Panc1 (cell line): ENCODE measurements around the gene C9orf85.

Source experiments
- CTCF ChIP-seq: fragments of 450-650 bp; IDR thresholded peaks from 2 replicates; pipeline ENCODE4 v1.5.1; 2017; ENCODE audit warnings: mild to moderate bottlenecking
- POLR2AphosphoS5 ChIP-seq: IDR thresholded peaks from 2 replicates; pipeline ENCODE4 v1.6.1; 2012; ENCODE audit warnings: mild to moderate bottlenecking, low read depth, low read length, moderate library complexity
- TF ChIP-seq, protein P1 (sequence below), 2 experiments: IDR thresholded peaks; 2 replicates each; pipeline ENCODE4 v1.6.1; 2011 to 2012; ENCODE audit warnings: low read depth in 2 of 2, control low read depth in 1 of 2, low read length in 1 of 2, mild to moderate bottlenecking in 1 of 2, moderate library complexity in 1 of 2; ENCODE audit not compliant: insufficient read depth in 1 of 2

DNA sequence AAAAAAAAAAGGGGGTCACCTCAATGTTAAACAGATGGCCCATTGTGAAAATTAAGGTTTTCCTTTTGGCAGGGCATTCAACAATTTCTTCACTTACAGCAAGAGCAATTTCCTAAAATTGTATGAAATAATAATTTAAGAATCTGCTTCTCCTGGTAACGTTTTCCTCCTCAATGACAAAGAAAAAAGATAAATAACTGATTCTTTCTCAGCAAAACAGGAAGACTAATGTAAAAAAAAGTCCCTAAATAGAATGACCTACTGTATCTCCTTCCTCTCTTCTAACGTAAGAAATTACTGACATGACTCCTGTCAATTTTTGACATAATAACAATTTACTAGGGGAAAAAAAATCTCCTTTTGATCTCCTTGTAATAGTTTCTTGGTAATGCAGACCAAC is 26.0 kb upstream of the C9orf85 start:
- TF ChIP-seq, protein P1, sequence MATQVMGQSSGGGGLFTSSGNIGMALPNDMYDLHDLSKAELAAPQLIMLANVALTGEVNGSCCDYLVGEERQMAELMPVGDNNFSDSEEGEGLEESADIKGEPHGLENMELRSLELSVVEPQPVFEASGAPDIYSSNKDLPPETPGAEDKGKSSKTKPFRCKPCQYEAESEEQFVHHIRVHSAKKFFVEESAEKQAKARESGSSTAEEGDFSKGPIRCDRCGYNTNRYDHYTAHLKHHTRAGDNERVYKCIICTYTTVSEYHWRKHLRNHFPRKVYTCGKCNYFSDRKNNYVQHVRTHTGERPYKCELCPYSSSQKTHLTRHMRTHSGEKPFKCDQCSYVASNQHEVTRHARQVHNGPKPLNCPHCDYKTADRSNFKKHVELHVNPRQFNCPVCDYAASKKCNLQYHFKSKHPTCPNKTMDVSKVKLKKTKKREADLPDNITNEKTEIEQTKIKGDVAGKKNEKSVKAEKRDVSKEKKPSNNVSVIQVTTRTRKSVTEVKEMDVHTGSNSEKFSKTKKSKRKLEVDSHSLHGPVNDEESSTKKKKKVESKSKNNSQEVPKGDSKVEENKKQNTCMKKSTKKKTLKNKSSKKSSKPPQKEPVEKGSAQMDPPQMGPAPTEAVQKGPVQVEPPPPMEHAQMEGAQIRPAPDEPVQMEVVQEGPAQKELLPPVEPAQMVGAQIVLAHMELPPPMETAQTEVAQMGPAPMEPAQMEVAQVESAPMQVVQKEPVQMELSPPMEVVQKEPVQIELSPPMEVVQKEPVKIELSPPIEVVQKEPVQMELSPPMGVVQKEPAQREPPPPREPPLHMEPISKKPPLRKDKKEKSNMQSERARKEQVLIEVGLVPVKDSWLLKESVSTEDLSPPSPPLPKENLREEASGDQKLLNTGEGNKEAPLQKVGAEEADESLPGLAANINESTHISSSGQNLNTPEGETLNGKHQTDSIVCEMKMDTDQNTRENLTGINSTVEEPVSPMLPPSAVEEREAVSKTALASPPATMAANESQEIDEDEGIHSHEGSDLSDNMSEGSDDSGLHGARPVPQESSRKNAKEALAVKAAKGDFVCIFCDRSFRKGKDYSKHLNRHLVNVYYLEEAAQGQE (IDR thresholded peaks at IDR 0.05; ENCODE audit: insufficient read depth in 1 of 2, low read depth in 2 of 2, low read length in 1 of 2) = no peak
- no peak for TF ChIP-seq CTCF
- TF ChIP-seq POLR2AphosphoS5 = no peak
